H1 (cell line): ENCODE measurements around the gene STIMATE. TPM values are rescaled to one million over a fixed set of nuclear protein-coding genes. Genes with fewer than 3 reads are reported as not detected.

Source experiments
- BCL11A ChIP-seq, 2 experiments: IDR thresholded peaks; one replicate each; pipeline ENCODE4 v1.6.1; 2011; ENCODE audit warnings: low read depth in 2 of 2, low read length in 2 of 2, mild to moderate bottlenecking in 2 of 2
- CBX8 ChIP-seq: fragments of 300-800, 300-1000 bp; sonication (generic); IDR thresholded peaks from 2 replicates; pipeline ENCODE4 v1.7.1; 2016; ENCODE audit warnings: low read depth, low read length, borderline replicate concordance
- RBBP5 ChIP-seq: IDR thresholded peaks from 2 replicates; pipeline ENCODE4 v1.7.1; 2012; ENCODE audit warnings: low read depth, mild to moderate bottlenecking, inconsistent platforms, low read length, moderate library complexity, borderline replicate concordance
- SP1 ChIP-seq: IDR thresholded peaks from 2 replicates; pipeline ENCODE4 v1.6.1; 2011; ENCODE audit warnings: low read depth, low read length
- polyA plus RNA-seq, 7 experiments: library from polyadenylated mRNA; depleted of rRNA in 3 of 7; stranded (reverse) in 5 of 7; unstranded in 2 of 7; fragments of >200 nt in 5 of 7; fragments of 200-250 nt in 2 of 7; gene quantifications; 1 replicate in 5 of 7; 2 replicates in 1 of 7; 4 replicates in 1 of 7; pipeline versions ENCODE4 v1.2.1 to v1.2.3, GENCODE V29; 2011 to 2013; ENCODE audit warnings: missing spikeins in 2 of 7, mixed read lengths in 2 of 7
- total RNA-seq: library from RNA; stranded (reverse); fragmentation: NEBNext Ultra II Directional; extraction: Animal tissue kit (Norgen Biotek cat#: 25700); gene quantifications from 2 replicates; pipeline ENCODE4 v1.2.1, GENCODE V29; 2021

Gene STIMATE
- total and polyA plus RNA-seq, 2 of the 8 experiments (the other 6 are each of a cell fraction or from before 2014, with no cell fraction given): 17.5 to 22.1 TPM

DNA sequence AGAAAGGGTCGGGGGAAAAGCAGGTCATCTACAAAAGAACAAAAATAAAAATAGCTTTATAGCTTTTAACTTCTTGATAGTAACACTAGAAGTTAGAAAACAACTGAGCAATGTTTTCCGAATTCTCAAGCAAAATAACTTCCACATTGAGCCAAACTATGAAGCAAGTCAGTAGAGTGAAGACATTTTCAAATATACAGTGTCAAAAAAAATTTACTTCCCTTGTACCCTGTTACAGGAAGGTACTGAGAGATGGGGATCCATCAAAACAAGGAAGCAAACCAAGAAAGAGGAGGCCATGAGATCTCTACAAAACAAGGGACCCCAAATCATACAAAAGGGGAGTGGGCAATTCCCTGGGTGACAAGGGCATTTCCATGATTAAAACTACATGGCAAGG is 26.6 kb upstream of the STIMATE start (continued):
- TF ChIP-seq RBBP5 (no peak), SP1 (no peak), CBX8 (no peak), BCL11A (IDR thresholded peaks at IDR 0.05; ENCODE audit: low read depth in 2 of 2, low read length in 2 of 2) (no peak)
- TF ChIP-seq, all 59 proteins: peak for 0
